ENCODE data around the gene C11orf98. TPM values are rescaled to one million over a fixed set of nuclear protein-coding genes. Genes with fewer than 3 reads are reported as not detected.

C11orf98 gene
- total and polyA plus RNA-seq, 2 of the 13 experiments (the other 11 are each of a cell fraction or from before 2014, with no cell fraction given) = 30.4 to 91.8 TPM

GRCh38 chr11:62665075-62665598 is at the start of gene C11orf98, which contains the start of gene CSKMT (continued):
- no peak; the same call in 1 of the 2 replicates for TF ChIP-seq ZNF768 (CRISPR knock-in tag; IDR thresholded peaks at IDR 0.05)
- TF ChIP-seq CEBPZ (IDR thresholded peaks at IDR 0.05; ENCODE audit: low read length) = no peak
- TF ChIP-seq, protein P1, sequence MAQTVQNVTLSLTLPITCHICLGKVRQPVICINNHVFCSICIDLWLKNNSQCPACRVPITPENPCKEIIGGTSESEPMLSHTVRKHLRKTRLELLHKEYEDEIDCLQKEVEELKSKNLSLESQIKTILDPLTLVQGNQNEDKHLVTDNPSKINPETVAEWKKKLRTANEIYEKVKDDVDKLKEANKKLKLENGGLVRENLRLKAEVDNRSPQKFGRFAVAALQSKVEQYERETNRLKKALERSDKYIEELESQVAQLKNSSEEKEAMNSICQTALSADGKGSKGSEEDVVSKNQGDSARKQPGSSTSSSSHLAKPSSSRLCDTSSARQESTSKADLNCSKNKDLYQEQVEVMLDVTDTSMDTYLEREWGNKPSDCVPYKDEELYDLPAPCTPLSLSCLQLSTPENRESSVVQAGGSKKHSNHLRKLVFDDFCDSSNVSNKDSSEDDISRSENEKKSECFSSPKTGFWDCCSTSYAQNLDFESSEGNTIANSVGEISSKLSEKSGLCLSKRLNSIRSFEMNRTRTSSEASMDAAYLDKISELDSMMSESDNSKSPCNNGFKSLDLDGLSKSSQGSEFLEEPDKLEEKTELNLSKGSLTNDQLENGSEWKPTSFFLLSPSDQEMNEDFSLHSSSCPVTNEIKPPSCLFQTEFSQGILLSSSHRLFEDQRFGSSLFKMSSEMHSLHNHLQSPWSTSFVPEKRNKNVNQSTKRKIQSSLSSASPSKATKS (CRISPR knock-in tag; IDR thresholded peaks at IDR 0.05) = 0 out of 2 replicates have a peak, but pooled peaks have one; percentile 17
- TF ChIP-seq, protein P2, sequence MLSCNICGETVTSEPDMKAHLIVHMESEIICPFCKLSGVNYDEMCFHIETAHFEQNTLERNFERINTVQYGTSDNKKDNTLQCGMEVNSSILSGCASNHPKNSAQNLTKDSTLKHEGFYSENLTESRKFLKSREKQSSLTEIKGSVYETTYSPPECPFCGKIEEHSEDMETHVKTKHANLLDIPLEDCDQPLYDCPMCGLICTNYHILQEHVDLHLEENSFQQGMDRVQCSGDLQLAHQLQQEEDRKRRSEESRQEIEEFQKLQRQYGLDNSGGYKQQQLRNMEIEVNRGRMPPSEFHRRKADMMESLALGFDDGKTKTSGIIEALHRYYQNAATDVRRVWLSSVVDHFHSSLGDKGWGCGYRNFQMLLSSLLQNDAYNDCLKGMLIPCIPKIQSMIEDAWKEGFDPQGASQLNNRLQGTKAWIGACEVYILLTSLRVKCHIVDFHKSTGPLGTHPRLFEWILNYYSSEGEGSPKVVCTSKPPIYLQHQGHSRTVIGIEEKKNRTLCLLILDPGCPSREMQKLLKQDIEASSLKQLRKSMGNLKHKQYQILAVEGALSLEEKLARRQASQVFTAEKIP (CRISPR knock-in tag; IDR thresholded peaks at IDR 0.05; ENCODE audit: borderline replicate concordance) = no peak
- TF ChIP-seq MAFK (conservative IDR thresholded peaks at IDR 0.05 in 1 of 2, IDR thresholded peaks at IDR 0.05 in 1 of 2; ENCODE audit: low read length in 2 of 2) = no peak
- TF ChIP-seq ZBTB40 (IDR thresholded peaks at IDR 0.05) = no peak
- no peak for TF ChIP-seq ZBTB40 (CRISPR knock-in tag; IDR thresholded peaks at IDR 0.05)
- TF ChIP-seq ZNF660 (CRISPR knock-in tag; IDR thresholded peaks at IDR 0.05; ENCODE audit: borderline replicate concordance, low read depth) = no peak
- TF ChIP-seq TOE1 (CRISPR knock-in tag; IDR thresholded peaks at IDR 0.05) = peak; percentile 80; the same call in 1 of the 2 replicates
- peak; percentile 55 for TF ChIP-seq RAD21 (CRISPR knock-in tag; IDR thresholded peaks at IDR 0.05)
- TF ChIP-seq DMAP1 (CRISPR knock-in tag; IDR thresholded peaks at IDR 0.05) = peak; percentile 63; the same call in 1 of the 2 replicates
- TF ChIP-seq ZNF775 (CRISPR knock-in tag; IDR thresholded peaks at IDR 0.05; ENCODE audit: borderline replicate concordance) = no peak
- TF ChIP-seq ZBTB8A (CRISPR knock-in tag; IDR thresholded peaks at IDR 0.05; ENCODE audit: borderline replicate concordance, low read depth) = no peak

Data from HepG2 (cell line).